ENCODE results near the gene FGF9. TPM values are rescaled to one million over a fixed set of nuclear protein-coding genes. Genes with fewer than 3 reads are reported as not detected.

The FGF9 gene
- total RNA-seq, 4 donors from 2014 or later = 0.27 to 1.8 (median 1.4) TPM; not detected in 1

GRCh38 chr13:21701460-21701859, 30.6 kb downstream of the FGF9 start:
- no peak overlapping the region for H3K4me3 ChIP-seq
- in situ Hi-C loops (cut with MboI; ENCODE audit: low pct_ligation_motif_present in 1 of 4, low pct_unique_long_range_greater_than_20kb in 1 of 4, low sequenced_read_pairs in 3 of 4) (no loop called here), intact Hi-C loops (cut with DNase I; ENCODE audit: low total_unique reads) (no loop called here)
- peaks cover 0 to 3% (median 1%) of the 10 kb centered on the region in 4 donors for H3K4me1 ChIP-seq
- no peak for DNase-seq
- no peaks in the 10 kb centered on the region for H3K36me3 ChIP-seq
- H3K27me3 ChIP-seq = no peaks in the 10 kb centered on the region
- TF ChIP-seq POLR2A (IDR thresholded peaks at IDR 0.05) = no peak
- no peak for TF ChIP-seq POLR2AphosphoS5 (IDR thresholded peaks at IDR 0.05)
- TF ChIP-seq EP300 (IDR thresholded peaks at IDR 0.05; ENCODE audit: low read depth) = no peak
- TF ChIP-seq, protein P1, sequence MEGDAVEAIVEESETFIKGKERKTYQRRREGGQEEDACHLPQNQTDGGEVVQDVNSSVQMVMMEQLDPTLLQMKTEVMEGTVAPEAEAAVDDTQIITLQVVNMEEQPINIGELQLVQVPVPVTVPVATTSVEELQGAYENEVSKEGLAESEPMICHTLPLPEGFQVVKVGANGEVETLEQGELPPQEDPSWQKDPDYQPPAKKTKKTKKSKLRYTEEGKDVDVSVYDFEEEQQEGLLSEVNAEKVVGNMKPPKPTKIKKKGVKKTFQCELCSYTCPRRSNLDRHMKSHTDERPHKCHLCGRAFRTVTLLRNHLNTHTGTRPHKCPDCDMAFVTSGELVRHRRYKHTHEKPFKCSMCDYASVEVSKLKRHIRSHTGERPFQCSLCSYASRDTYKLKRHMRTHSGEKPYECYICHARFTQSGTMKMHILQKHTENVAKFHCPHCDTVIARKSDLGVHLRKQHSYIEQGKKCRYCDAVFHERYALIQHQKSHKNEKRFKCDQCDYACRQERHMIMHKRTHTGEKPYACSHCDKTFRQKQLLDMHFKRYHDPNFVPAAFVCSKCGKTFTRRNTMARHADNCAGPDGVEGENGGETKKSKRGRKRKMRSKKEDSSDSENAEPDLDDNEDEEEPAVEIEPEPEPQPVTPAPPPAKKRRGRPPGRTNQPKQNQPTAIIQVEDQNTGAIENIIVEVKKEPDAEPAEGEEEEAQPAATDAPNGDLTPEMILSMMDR (IDR thresholded peaks at IDR 0.05) = no peak
- 87 to 92% methylated on average over 8 to 10 of the region's 10 CpGs for WGBS, 2 donors (ENCODE audit: low coverage in 1 of 2)
- no peak overlapping the region for H3K27ac ChIP-seq
- no peaks in the 10 kb centered on the region for H3K9me3 ChIP-seq

DNA sequence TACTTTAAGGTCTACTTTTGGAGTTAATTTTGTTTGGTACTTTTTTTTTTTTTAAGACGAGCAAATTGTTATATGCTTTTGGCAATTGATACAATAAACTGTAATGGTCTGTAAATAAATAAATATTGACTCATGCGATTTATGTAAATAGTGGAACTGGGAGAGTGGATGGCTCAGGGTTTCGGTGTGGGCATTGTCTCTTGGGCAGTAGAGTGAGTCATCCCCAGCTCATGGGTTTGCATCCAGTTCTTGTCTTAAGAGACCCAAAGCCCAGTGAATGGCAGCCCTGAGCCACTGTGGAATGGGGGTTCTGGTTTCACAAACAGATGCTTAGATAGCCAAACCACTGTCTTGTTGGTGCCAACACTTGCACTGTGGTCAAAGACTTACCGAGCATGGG, 33.0 kb downstream of the FGF9 start:
- Histone ChIP-seq H3K27me3 (no peaks in the 10 kb centered on the region), H3K4me1 (no peaks in the 10 kb centered on the region), H3K4me3 (no peak overlapping the region), H3K36me3 (no peaks in the 10 kb centered on the region), H3K9me3 (no peaks in the 10 kb centered on the region), H3K27ac (no peak overlapping the region)
- intact Hi-C loops (cut with DNase I; ENCODE audit: low total_unique reads) = no loop called here
- TF ChIP-seq POLR2A (IDR thresholded peaks at IDR 0.05) (no peak), EP300 (IDR thresholded peaks at IDR 0.05; ENCODE audit: low read depth) (no peak), POLR2AphosphoS5 (IDR thresholded peaks at IDR 0.05) (no peak)
- TF ChIP-seq, protein P1 (IDR thresholded peaks at IDR 0.05) = no peak
- DNase-seq = no peak
- in situ Hi-C loops (cut with MboI; ENCODE audit: low pct_ligation_motif_present in 1 of 4, low pct_unique_long_range_greater_than_20kb in 1 of 4, low sequenced_read_pairs in 3 of 4) = no loop called here
- 55 to 63% methylated on average over 4 of the region's 4 CpGs for WGBS, 2 donors (ENCODE audit: low coverage in 1 of 2)

GRCh38 chr13:21707586-21707985, 36.7 kb downstream of the FGF9 start:
- H3K27ac ChIP-seq = no peak overlapping the region
- intact Hi-C loops (cut with DNase I; ENCODE audit: low total_unique reads) = no loop called here
- peaks cover 0 to 6% of the 10 kb centered on the region in 2 donors for H3K9me3 ChIP-seq
- WGBS, 2 donors (ENCODE audit: low coverage in 1 of 2) = 78 to 85% methylated on average over 3 of the region's 3 CpGs
- no peaks in the 10 kb centered on the region for H3K36me3 ChIP-seq
- H3K4me1 ChIP-seq = no peaks in the 10 kb centered on the region
- DNase-seq = no peak
- peaks cover 5% of the 10 kb centered on the region for H3K27me3 ChIP-seq
- in situ Hi-C loops (cut with MboI; ENCODE audit: low pct_ligation_motif_present in 1 of 4, low pct_unique_long_range_greater_than_20kb in 1 of 4, low sequenced_read_pairs in 3 of 4) = no loop called here
- TF ChIP-seq POLR2A (IDR thresholded peaks at IDR 0.05) (no peak), POLR2AphosphoS5 (IDR thresholded peaks at IDR 0.05) (no peak), EP300 (IDR thresholded peaks at IDR 0.05; ENCODE audit: low read depth) (no peak)
- TF ChIP-seq, protein P1 (IDR thresholded peaks at IDR 0.05) = no peak
- no peak overlapping the region for H3K4me3 ChIP-seq

- TF ChIP-seq POLR2AphosphoS5 (IDR thresholded peaks at IDR 0.05) = no peak
- TF ChIP-seq, protein P1 (IDR thresholded peaks at IDR 0.05) = no peak
- no peak for TF ChIP-seq POLR2A (IDR thresholded peaks at IDR 0.05)
- WGBS, 2 donors (ENCODE audit: low coverage in 1 of 2) = 64 to 77% methylated on average over 1 of the region's 1 CpG
- Histone ChIP-seq H3K9me3 (peaks cover 0 to 6% of the 10 kb centered on the region in 2 donors), H3K4me3 (no peak overlapping the region), H3K27ac (no peak overlapping the region), H3K4me1 (no peaks in the 10 kb centered on the region), H3K36me3 (no peaks in the 10 kb centered on the region), H3K27me3 (peaks cover 5% of the 10 kb centered on the region)
- intact Hi-C loops (cut with DNase I; ENCODE audit: low total_unique reads) (no loop called here), in situ Hi-C loops (cut with MboI; ENCODE audit: low pct_ligation_motif_present in 1 of 4, low pct_unique_long_range_greater_than_20kb in 1 of 4, low sequenced_read_pairs in 3 of 4) (no loop called here)
- DNase-seq = no peak
Observed at GRCh38 chr13:21709697-21710096, 38.8 kb downstream of the FGF9 start.

All from transverse colon (tissue), 4 donors.